Measurements from ENCODE around the gene SEC16B. TPM values are rescaled to one million over a fixed set of nuclear protein-coding genes. Genes with fewer than 3 reads are reported as not detected.

SEC16B gene
- total RNA-seq, 2 donors from 2014 or later: 0.90 to 1.7 TPM

DNA sequence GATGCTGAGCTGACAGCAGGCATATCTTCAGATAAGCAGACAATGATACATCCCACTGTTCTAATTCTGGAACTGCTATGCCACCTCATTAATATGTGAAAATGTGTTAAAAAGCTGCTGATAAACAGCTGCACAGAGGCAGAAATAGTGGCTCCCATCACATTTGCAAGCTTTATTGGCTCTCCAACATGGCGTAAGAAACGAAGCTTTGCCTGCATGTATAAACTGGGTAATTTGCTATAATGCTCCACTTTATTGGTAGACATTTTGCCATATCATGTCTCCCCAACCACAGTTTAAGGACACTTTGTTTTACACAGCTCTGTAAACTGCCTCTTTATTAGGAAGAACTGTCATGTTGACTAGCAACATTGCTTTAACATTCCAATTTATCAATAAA is 49.8 kb downstream of the SEC16B start:
- DNase-seq: no peak
- H3K4me1 ChIP-seq (ENCODE audit: control insufficient read depth, insufficient read depth, low read length): peaks cover 4% of the 10 kb centered on the region
- H3K9me3 ChIP-seq (ENCODE audit: control insufficient read depth, low read length): no peaks in the 10 kb centered on the region
- Mint-ChIP-seq H3K36me3 (ENCODE audit: low read depth) (no peaks in the 10 kb centered on the region), H3K4me1 (peaks cover 13% of the 10 kb centered on the region), H3K4me3 (no peak overlapping the region), H3K27me3 (ENCODE audit: insufficient read depth) (peaks cover 2% of the 10 kb centered on the region), H3K27ac (no peak overlapping the region), H3K9me3 (no peaks in the 10 kb centered on the region)
- H3K27me3 ChIP-seq (ENCODE audit: control insufficient read depth, insufficient read depth, low read length, poor library complexity, severe bottlenecking): no peaks in the 10 kb centered on the region
- H3K9ac ChIP-seq (ENCODE audit: extremely low read depth, low read length, poor library complexity, severe bottlenecking): no peak overlapping the region
- 95 to 100% methylated on average over 2 of the region's 2 CpGs for WGBS, 2 experiments (ENCODE audit: insufficient coverage in 1 of 2, insufficient read length in 1 of 2)
- no peak overlapping the region for H3K4me3 ChIP-seq (ENCODE audit: low read length)
- TF ChIP-seq, protein P1, sequence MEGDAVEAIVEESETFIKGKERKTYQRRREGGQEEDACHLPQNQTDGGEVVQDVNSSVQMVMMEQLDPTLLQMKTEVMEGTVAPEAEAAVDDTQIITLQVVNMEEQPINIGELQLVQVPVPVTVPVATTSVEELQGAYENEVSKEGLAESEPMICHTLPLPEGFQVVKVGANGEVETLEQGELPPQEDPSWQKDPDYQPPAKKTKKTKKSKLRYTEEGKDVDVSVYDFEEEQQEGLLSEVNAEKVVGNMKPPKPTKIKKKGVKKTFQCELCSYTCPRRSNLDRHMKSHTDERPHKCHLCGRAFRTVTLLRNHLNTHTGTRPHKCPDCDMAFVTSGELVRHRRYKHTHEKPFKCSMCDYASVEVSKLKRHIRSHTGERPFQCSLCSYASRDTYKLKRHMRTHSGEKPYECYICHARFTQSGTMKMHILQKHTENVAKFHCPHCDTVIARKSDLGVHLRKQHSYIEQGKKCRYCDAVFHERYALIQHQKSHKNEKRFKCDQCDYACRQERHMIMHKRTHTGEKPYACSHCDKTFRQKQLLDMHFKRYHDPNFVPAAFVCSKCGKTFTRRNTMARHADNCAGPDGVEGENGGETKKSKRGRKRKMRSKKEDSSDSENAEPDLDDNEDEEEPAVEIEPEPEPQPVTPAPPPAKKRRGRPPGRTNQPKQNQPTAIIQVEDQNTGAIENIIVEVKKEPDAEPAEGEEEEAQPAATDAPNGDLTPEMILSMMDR (conservative IDR thresholded peaks at IDR 0.05): no peak
- no peaks in the 10 kb centered on the region for H3K36me3 ChIP-seq (ENCODE audit: control insufficient read depth, insufficient read depth, low read length)
- no peak overlapping the region for H3K27ac ChIP-seq (ENCODE audit: low read depth, low read length)

GRCh38 chr1:177915641-177916040 is 54.2 kb downstream of the SEC16B start:
- Histone ChIP-seq H3K27ac (ENCODE audit: low read depth, low read length) (no peak overlapping the region), H3K9ac (ENCODE audit: extremely low read depth, low read length, poor library complexity, severe bottlenecking) (no peak overlapping the region), H3K36me3 (ENCODE audit: control insufficient read depth, insufficient read depth, low read length) (no peaks in the 10 kb centered on the region), H3K9me3 (ENCODE audit: control insufficient read depth, low read length) (no peaks in the 10 kb centered on the region), H3K4me3 (ENCODE audit: low read length) (no peak overlapping the region), H3K27me3 (ENCODE audit: control insufficient read depth, insufficient read depth, low read length, poor library complexity, severe bottlenecking) (peaks cover 8% of the 10 kb centered on the region), H3K4me1 (ENCODE audit: control insufficient read depth, insufficient read depth, low read length) (peaks cover 4% of the 10 kb centered on the region)
- WGBS, 2 experiments (ENCODE audit: insufficient coverage in 1 of 2, insufficient read length in 1 of 2): 93 to 94% methylated on average over 3 of the region's 3 CpGs
- no peaks in the 10 kb centered on the region for H3K36me3 Mint-ChIP-seq (ENCODE audit: low read depth)
- no peaks in the 10 kb centered on the region for H3K9me3 Mint-ChIP-seq
- H3K4me3 Mint-ChIP-seq: no peak overlapping the region
- H3K4me1 Mint-ChIP-seq: peaks cover 13% of the 10 kb centered on the region
- no peak for DNase-seq
- no peak overlapping the region for H3K27ac Mint-ChIP-seq
- H3K27me3 Mint-ChIP-seq (ENCODE audit: insufficient read depth): peaks cover 7% of the 10 kb centered on the region
- TF ChIP-seq, protein P1 (conservative IDR thresholded peaks at IDR 0.05): no peak

- peaks cover 9% of the 10 kb centered on the region for H3K4me1 Mint-ChIP-seq
- Histone ChIP-seq H3K4me1 (ENCODE audit: control insufficient read depth, insufficient read depth, low read length) (peaks cover 4% of the 10 kb centered on the region), H3K36me3 (ENCODE audit: control insufficient read depth, insufficient read depth, low read length) (no peaks in the 10 kb centered on the region), H3K9me3 (ENCODE audit: control insufficient read depth, low read length) (no peaks in the 10 kb centered on the region), H3K27ac (ENCODE audit: low read depth, low read length) (no peak overlapping the region), H3K4me3 (ENCODE audit: low read length) (no peak overlapping the region), H3K9ac (ENCODE audit: extremely low read depth, low read length, poor library complexity, severe bottlenecking) (no peak overlapping the region), H3K27me3 (ENCODE audit: control insufficient read depth, insufficient read depth, low read length, poor library complexity, severe bottlenecking) (peaks cover 8% of the 10 kb centered on the region)
- peaks cover 7% of the 10 kb centered on the region for H3K27me3 Mint-ChIP-seq (ENCODE audit: insufficient read depth)
- WGBS, 2 experiments (ENCODE audit: insufficient coverage in 1 of 2, insufficient read length in 1 of 2): 95% methylated on average over 7 of the region's 7 CpGs
- DNase-seq: no peak
- TF ChIP-seq, protein P1 (conservative IDR thresholded peaks at IDR 0.05): no peak
- no peaks in the 10 kb centered on the region for H3K9me3 Mint-ChIP-seq
- no peak overlapping the region for H3K4me3 Mint-ChIP-seq
- no peaks in the 10 kb centered on the region for H3K36me3 Mint-ChIP-seq (ENCODE audit: low read depth)
- no peak overlapping the region for H3K27ac Mint-ChIP-seq
Observed at GRCh38 chr1:177914603-177915002, 55.3 kb downstream of the SEC16B start.

All from endodermal cell (in vitro differentiated cells).